Islet of Langerhans (tissue), 1 donor: Measurements from ENCODE around the gene COL12A1.

Experiments
- FAIRE-seq: peaks from one replicate; lab custom pipeline; 2011; peaks lifted over from hg19 to GRCh38; lab: Jason Lieb, UNC

COL12A1 gene

DNA sequence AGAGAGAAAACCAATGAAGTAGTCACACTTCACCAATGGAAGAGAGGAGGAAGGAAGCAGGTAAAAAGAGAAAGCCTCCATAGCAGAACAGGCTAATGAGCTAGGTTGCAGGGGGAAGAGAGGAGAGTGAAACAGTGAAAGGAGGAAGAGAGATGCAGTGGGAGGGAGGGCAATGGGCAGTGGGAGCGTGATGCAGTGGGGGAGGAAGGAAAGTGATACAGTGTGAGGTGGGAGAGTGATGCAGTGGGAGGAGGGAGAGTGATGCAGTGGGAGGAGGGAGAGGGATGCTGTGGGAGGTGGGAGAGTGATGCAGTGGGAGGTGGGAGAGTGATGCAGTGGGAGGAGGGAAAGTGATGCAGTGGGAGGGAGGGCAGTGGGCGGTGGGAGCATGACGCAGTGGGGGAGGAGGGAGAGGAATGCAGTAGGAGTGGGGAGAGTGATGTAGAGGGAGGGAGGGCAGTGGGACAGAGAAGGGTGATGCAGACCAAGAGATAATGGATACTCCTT lies 29.7 kb downstream of the COL12A1 start:
- no peak for FAIRE-seq

DNA sequence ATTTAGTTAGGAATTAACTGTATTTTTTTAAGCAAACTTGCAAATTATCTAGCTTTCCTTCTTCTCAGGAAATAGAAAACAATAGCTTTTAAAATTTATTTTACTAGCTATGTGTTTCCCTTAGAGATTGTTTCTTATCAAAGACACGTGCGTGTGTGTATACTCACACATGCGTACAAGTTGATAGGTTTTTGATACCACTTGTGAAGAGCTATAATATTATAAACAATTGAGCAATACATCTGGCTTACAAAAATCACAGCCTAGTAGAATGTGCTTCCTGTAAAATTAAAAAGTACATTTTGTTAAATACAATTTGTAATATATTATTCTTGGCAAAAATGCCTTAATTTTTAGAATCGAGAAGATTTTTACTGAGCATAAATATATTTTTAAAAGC lies 33.9 kb downstream of the COL12A1 start:
- no peak for FAIRE-seq

DNA sequence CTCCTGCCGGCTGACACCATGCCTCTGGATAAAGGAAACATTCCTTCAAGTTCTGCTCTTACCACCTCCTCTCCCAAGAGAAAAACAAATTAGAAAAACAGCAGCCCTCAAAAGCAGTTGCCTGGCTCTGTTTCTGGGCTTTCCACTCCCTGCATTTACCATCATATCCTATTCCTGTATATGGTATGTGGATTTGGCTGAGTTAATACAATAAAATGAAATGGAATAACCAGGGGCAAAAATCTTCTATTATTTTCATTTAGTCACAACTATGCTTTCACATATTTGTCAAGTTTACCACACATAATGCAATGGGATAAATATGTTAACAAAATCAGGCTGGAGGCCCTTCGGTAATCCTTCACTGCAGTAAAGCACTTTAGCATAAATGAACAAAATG lies 34.3 kb downstream of the COL12A1 start:
- FAIRE-seq, result no peak

DNA sequence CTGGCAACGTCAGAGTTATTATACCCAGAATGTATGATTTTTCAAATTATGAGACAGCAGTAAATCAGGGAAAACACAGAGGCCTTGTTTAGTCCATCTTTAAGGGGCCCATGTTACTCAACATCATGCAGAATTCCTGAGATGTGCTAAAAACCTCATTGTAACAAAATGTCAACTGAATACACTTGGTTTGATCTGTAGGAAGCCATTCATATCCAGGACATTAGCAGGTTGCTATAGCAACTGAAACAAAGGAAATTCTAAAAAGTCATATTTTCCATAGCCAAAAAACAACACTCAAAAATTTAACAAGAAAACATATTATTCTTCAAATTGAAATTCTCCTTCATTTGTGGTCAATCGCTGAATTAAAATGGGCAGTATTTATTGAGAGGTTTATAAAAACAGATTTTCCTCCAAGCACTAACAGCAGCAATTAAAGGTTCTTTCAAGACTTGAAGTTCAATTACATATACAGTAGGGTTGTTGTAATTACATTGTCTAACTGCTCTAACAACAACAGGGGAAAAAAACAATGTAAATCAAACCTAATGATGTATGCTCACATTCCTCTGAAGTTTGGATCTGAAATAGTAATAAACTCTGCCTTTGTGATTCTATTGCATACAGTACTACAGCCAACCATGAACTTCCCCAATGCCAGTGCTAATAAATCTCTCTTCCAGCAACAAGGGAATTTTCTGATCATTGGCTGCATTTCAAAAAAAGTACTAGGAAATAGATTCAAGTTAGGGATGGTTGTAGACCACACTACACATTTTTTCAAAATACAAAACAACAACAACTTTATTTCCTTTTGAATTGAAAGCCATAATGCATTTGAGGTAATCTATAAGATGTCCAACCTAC lies 34.9 kb downstream of the COL12A1 start:
- no peak for FAIRE-seq

DNA sequence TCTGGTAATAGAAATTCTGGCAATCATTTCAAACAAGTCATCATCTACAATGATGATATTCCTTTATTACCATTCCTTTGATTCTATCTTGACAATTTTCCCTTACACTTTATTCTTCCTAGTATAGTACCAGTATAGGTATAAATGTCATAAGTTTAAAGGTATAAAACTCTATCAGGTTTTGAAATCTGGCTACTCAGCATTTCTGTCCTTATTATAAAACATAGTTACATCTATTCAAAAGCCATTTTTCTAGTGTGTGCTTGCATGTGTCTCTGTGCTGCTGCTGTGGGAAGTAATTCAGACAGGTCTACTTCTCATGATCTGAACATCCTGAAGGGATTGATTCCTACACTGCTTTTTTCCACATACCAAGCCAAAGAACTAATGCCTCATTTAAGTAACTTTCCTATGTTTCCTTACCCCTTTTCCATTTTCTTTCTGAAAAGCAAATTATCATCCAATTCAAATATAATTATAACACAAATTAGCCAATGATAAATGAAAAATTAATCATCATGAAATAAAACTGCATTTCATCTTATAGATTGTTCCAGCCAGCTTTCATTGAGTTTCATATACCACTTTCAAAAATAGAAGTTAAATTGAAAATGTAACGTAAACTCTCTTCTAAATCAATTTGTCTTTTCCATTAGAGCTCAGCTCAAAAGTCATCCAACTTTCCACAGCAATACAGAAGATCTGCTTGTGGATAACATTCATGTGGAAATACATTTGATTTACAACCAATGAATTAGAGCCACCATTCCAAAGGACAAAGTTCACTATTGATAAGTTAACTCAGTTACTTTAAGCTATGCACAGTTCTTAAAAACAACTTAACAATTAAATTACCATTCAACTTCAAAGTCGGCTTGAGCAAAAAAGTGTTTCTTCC lies 35.9 kb downstream of the COL12A1 start:
- FAIRE-seq, result no peak

DNA sequence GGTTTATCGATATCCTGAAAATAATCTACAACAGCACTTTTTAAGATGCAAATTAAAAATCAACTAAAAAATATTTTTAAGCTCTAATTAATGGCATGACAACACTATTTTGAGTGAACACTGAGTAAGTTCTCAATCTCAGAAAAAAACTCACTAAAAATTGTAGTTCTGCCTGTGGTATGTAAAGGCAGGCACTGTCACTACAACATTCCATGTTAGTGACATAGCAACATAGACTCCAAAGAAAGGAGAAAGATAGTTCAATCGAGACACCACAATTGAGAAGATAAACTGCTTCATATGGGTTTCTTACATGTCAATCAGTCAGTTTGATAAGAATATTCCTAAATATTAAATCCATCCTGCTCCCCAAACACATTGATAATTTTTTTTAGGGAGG lies 38.0 kb downstream of the COL12A1 start:
- no peak for FAIRE-seq

DNA sequence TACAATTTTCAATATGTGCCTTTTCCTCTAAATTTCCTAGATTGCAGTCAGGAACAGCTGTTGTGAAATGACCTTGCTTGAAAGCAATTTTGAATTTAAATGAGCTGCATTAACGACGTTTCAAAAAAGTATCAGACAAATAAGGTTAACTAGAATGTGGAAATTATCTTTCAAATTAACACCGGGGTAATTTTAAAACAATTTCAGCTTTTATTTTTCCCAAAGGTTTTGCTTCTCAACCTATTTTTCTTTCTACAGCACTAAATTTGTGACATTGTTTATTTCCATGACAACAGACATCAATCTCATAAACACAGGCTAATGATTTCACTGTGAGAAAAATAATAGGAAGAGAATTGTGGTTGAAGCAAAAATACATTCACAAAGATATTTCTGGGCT lies 38.5 kb downstream of the COL12A1 start:
- FAIRE-seq, result no peak

DNA sequence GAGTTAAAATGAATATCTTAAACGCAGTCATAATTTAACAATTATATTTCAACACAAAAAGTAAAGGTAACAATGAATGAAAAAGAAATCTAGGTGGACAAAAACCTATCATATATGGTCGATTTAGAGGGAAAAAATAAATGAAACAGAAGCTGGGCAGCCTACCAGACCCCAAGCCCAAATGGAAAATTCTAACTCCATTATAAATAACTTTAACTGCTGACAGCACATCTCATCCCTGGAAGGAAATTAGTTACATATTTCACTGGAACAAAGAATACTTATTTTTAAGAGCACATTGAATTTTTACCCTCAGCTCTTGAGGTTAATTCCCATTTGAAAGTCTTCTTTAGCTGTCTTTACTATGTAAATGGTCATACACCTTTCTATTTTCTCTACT lies 39.1 kb downstream of the COL12A1 start:
- FAIRE-seq, result no peak

DNA sequence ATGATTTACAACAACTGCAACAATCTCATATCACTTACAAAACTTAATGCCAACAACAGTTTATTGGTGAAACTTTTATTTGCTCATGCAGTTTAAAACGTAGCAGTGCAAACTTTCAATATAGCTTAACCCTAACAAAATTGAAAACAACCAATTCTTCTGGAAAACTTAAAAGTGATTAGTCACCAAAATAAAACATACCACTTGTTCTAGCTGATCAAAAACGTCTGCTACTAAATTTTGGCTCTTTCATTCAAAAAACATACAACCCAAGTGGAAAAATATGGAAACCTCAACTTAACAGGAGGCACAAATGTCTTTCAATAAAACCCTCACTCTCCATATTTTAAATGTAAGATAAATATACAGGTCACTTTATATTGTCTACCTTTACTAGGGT lies 39.6 kb downstream of the COL12A1 start:
- no peak for FAIRE-seq

DNA sequence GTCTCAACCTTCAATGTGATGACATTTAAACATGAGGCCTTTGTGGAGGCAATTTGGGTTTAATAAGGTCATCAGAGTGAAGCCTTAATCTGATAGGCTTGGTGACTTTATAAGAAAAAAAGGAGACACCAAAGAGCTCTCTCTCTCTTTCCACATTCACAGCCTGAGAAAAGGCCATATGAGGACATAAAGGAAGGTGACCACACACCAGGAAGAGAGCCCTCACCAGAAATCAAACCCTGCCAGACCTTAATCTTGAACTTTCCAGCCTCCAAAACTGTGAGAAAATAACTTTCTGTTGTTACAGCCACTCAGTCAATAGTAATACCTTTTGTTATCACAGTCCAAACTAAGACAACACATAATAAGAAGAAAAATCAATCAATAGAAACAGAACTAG lies 47.7 kb downstream of the COL12A1 start:
- FAIRE-seq, result no peak

DNA sequence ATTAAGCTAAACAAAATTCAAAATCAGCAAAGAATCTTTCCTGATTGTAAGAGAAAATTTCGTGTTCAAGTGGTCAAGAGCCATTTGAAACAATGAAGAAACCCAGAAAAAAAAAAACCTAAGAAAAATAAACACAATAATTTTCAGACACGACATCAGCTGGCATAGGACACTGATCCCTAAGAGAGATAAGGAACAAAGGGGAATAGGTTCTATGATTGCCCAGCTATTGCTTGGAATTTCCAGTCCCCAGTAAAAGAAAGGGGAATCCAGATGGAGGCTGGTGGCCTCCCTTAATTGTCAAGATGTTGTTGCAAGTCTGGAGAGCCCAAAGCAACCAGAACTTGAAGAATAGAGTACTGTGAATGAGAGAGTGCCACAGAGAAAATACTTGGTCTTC lies 48.5 kb downstream of the COL12A1 start:
- FAIRE-seq, result no peak

DNA sequence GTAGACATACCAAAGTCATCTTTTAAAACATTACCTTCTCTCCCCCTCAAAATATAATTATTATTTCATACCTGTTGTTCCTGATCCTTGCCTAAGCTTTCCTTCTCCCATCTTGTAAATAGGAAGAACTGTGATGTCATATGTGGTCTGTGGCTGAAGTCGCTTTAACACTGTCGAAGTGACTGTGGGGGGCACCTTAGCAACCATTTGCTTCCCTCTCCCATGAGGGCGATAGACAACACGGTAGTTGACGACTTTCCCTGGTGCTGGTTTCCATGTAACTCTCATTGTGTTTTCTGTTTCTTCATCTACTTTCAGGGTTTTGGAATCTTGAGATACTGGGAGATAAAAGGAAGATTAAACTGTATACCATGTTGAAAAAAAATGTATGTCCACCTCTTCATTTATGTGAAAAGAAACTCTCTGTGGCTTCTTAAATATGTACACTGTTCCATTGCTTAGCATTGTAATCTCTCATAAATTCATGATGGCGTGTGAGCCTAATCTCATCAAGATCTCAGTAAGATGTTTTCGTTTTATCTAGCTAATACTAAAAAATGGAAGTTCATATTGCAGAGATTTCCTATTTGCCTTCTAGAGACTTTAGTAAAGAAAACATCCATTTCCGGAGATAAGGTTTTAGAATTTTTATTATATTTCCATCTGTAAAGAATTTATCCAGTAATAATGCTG lies 49.5 kb downstream of the COL12A1 start:
- no peak for FAIRE-seq

DNA sequence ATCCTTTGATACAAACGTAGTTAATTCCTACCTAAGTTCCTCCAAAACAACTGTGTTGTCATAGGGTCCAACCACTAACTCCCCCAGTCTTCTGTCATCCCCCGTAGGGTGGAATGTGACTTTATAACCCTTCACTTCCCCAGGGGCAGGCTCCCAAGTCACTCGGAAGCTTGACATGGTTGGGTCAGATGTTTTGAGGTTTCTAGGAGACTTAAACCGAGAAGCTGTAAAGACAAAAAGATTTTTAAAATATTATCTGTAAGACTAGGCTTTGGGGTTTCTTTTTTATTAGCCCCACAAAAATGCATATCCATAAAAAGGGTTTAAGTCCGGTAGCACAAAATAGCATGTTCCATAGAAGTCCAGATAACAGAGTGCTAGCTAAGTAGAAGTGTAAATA lies 50.2 kb downstream of the COL12A1 start:
- no peak for FAIRE-seq

DNA sequence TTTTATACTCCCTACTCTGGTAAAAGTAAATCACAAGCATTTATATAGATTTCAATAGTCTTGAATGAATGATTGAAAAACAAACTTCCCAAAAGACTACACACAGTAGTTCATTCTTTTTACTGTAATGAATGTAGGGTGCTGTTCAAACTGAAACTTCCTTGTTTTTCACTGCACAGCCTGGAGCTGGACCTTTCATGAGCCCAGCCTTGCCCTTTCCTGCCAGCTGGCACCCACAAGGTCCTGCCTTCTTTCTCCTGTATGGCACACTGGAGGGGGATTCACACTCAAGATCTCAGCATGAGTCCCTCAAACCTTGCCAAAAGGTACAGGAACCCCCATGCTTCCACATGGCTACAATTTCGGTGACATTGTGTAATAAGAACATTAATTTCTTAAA lies 50.9 kb downstream of the COL12A1 start:
- no peak for FAIRE-seq

DNA sequence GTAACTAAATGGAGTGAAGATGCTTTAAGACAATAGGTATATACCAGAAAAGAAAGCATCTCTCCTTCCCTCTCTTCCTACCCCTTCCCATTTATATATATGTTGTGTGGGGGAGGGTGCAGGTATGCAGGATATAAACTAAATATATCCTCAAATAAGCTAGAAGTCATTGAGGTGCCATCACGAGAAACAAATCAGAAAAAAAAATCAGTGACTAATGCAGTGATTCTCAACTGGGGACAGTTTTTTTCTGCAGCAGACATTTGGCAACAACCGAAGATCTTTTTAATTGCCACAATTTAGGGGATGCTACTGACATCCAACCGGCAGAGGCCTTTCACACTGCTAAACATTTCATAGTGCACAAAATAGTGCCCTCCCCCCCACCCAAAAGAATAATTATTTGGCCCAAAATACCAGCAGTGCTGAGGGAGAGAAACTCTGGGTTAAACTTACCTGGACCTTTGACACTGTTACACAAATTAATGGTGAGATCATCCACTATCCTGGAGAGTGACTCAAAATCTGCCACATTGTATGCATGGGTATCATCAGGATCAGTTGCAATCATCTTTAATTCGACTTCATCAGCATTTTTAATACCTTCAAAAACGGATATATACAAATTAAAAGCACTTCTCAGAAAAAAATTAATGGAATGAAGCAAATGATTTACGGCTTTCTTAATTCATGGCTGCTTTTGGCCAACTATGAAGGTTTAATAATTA lies 55.0 kb downstream of the COL12A1 start:
- FAIRE-seq, result no peak

DNA sequence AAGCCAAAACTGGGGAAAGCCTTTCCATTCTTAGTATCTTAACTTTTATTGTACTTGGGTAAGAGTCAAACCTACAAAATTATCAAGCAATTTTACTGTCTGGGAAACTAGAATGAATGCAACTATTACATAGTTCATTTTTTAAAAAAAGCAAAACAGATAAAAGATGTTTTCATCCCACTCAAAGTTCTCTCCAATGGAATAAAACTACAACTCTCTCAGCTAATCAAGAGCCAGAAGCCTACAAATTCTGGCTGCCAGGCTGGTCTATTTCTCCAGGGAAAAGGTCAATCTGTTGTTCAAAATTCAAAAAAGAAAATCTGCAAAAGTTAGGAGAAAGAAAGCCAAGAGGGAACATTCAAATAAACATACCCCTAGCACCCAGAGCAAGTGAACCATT lies 56.2 kb downstream of the COL12A1 start:
- no peak for FAIRE-seq

DNA sequence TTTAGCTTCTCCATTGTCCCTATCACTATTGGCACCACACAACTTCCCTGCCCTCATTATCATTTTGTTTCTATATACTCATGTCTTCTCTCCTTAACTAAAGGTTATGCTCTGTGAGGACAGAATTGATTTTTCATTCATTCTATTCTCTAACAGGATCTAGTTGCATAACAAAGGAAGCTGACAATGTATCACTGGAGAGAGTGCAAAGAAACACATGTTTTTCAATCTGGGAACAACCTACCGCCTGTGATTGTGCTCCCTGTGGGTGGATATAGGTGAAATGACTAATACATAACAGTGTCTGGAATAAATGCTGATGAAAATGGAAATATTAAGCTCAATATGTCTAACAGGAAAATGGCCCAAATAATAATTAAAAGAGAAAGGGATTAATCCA lies 56.6 kb downstream of the COL12A1 start:
- FAIRE-seq, result no peak

DNA sequence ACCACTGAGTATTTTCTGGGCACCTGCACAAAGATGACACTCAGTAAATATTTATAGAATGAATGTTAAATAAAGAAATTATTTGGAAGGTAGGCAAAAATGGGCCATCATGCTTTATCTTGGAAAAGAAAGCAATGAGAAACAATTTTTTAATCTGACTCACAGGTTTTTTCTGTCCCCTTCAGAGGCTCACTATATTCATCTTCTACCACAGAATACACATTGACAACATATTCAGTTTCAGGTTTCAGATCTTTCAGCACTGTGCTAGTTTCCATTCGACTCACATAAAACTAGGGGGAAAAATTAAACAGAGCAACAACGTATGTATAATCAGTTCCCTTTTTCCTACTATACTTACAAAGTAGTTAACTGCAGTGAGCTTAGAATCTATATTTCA lies 58.3 kb downstream of the COL12A1 start:
- no peak for FAIRE-seq

DNA sequence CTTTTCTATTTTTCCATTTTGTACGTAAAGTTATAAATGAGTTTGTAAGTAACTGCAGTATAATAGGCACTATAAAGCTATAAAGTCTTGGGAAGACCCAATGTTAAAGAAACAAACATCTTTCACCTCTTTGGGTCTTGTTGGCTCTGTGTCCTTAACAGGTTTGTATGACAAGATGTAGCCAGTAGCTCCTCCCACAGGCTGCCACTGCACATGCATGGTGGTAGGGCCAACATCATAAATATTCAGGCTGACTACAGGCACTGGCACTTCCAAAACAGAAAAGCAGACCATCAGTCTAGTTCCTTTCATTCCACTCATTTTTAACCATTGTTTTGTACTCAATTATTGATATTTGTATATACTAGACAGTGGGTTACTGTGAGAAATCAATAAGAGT lies 59.9 kb downstream of the COL12A1 start:
- FAIRE-seq, result no peak

DNA sequence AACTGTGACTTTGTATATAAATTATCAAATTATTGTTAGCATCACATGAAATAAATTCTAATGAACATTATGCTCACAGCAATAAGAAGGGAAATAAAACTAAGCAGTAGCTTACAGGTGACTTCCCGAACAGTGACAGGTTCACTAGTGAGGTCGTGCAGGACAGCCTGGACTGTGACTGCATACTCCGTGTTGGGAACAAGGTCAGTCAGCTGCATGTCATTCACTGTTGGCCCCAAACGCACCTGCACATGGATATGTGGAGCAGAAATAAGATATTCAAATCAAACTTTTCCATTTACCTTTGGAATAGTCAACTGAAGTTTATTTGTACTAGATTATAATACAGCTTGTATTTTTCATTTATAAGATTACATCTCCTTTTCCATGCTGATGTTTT lies 60.6 kb downstream of the COL12A1 start:
- no peak for FAIRE-seq

DNA sequence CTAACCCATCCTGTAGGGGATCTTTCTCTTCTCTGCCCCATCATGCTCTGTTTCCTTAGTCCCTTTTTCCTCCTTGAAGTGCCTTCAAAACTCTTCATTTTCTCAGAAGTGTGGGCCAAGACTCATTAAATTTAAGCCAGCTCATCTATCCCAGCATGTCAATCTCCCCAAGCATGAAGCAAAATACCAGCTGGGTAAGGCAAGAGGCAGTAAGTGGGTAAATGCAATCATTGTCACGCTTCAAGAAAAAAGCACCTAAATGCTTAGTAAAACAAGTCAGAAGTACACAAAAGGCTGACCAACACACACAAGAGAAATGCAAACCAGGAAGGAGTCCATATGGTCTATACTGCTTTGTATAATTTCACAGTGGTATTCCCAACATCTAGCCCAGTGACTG lies 61.5 kb downstream of the COL12A1 start:
- no peak for FAIRE-seq

DNA sequence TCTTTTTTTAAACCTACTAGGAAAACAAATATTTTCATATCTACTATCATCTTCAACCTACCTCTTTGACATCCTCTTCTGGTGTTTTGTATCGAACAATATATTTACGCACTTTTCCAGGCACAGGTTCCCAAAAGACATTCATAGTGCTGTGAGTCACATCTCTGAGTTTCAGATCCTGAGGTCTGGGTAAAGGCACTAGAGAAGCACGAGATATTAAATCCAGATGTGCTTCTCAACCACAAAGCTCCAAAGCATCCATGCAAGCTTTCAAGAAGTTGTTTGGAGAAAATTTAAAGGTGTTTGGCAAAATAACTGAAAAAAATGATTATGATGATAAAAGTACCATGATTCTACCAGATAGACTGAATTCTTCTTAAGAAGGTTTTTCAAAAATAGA lies 62.7 kb downstream of the COL12A1 start:
- FAIRE-seq, result no peak
